Activated effector memory CD4-positive, alpha-beta T cell treated with Interleukin-2 at 50 U/mL for 16 hours (primary cell): ENCODE data around the gene PAEP.

Experiments used
- DNase-seq: peaks from one replicate; pipeline ENCODE4 v3.0.0-alpha.2; 2020

The PAEP gene

GRCh38 chr9:135580664-135581380, 19.3 kb downstream of the PAEP start:
- DNase-seq: no peak

GRCh38 chr9:135581636-135582426, 20.3 kb downstream of the PAEP start:
- DNase-seq: no peak

- DNase-seq: no peak
Measured at GRCh38 chr9:135582541-135582940, 21.0 kb downstream of the PAEP start.

- no peak for DNase-seq
Measured at GRCh38 chr9:135582966-135583687, 21.6 kb downstream of the PAEP start.

GRCh38 chr9:135583688-135584011, 22.1 kb downstream of the PAEP start:
- DNase-seq: no peak

- no peak for DNase-seq
Measured at GRCh38 chr9:135584371-135584770, 22.8 kb downstream of the PAEP start.

- DNase-seq: no peak
Measured at GRCh38 chr9:135584934-135585333, 23.4 kb downstream of the PAEP start.

- DNase-seq: no peak
Measured at GRCh38 chr9:135586601-135587109, 25.1 kb downstream of the PAEP start.

- no peak for DNase-seq
Measured at GRCh38 chr9:135587658-135588057, 26.1 kb downstream of the PAEP start.

GRCh38 chr9:135588371-135588770, 26.8 kb downstream of the PAEP start:
- no peak for DNase-seq

GRCh38 chr9:135588886-135589595, 27.5 kb downstream of the PAEP start:
- DNase-seq: no peak

GRCh38 chr9:135589596-135590485, 28.3 kb downstream of the PAEP start:
- no peak for DNase-seq

- no peak for DNase-seq
Measured at GRCh38 chr9:135590486-135591079, 29.0 kb downstream of the PAEP start.

GRCh38 chr9:135591506-135592330, 30.2 kb downstream of the PAEP start:
- DNase-seq: no peak

GRCh38 chr9:135592331-135592590, 30.7 kb downstream of the PAEP start:
- DNase-seq: no peak

- DNase-seq: no peak
Measured at GRCh38 chr9:135592625-135593024, 31.1 kb downstream of the PAEP start.

GRCh38 chr9:135596211-135596610, 34.7 kb downstream of the PAEP start:
- no peak for DNase-seq

- DNase-seq: no peak
Measured at GRCh38 chr9:135600296-135600817, 38.8 kb downstream of the PAEP start.

GRCh38 chr9:135601988-135602387, 40.4 kb downstream of the PAEP start:
- DNase-seq: no peak

- DNase-seq: peak; percentile 21
Measured at GRCh38 chr9:135602789-135603481, 41.4 kb downstream of the PAEP start.
